Stomach (tissue), 19 donors: Measurements from ENCODE around the gene CT45A6. TPM values are rescaled to one million over a fixed set of nuclear protein-coding genes. Genes with fewer than 3 reads are reported as not detected.
"Not testable (repeated sequence)": the region's sequence is repeated elsewhere in the genome, so short reads cannot be mapped to it uniquely, and the experiment has no call there.

Experiments
- DNase-seq, 2 donors: peaks; one replicate each; pipeline versions ENCODE4 v3.0.0 to v3.0.0-alpha.2; 2013 to 2019
- H3K27ac ChIP-seq, 5 donors: fragments of 200-600 bp in 4 of 5; sonication (generic) in 4 of 5; one replicate each; pipeline ENCODE4 v1.5.1; 2013 to 2019; ENCODE audit warnings: mild to moderate bottlenecking in 1 of 5, moderate library complexity in 1 of 5
- H3K27me3 ChIP-seq, 3 donors: fragments of 200-600 bp; sonication (generic); one replicate each; pipeline ENCODE4 v1.5.1; 2017 to 2019; ENCODE audit warnings: mixed run types in 1 of 3
- H3K36me3 ChIP-seq, 4 donors: fragments of 200-600 bp; sonication (generic); 1 replicate in 3 of 4; 2 replicates in 1 of 4; pipeline ENCODE4 v1.5.1; 2016 to 2019
- H3K4me1 ChIP-seq, 4 donors: fragments of 200-600 bp; sonication (generic); one replicate each; pipeline ENCODE4 v1.5.1; 2016 to 2019
- H3K4me3 ChIP-seq, 4 donors: fragments of 200-600 bp; sonication (generic) in 3 of 4; one replicate each; pipeline ENCODE4 v1.5.1; 2016 to 2019; ENCODE audit warnings: mild to moderate bottlenecking in 1 of 4
- H3K9me3 ChIP-seq, 4 donors: fragments of 200-600 bp; sonication (generic); one replicate each; pipeline ENCODE4 v1.5.1; 2016 to 2019
- whole genome bisulfite sequencing, 5 donors: extraction: QIAGEN DNeasy Blood & Tissue Kit in 3 of 5; methylation state at CpG; one replicate each; pipeline versions ENCODE4 v1.1.5 to v1.1.7; 2013 to 2018; 5-methylcytosine and 5-hydroxymethylcytosine counted together
- intact Hi-C: fragments of 100-400 bp; cut with DNase I; formaldehyde crosslinking; loops from one replicate; pipeline ENCODE4 v1.15.1; 2023; ENCODE audit warnings: low total_unique reads
- long read RNA-seq, 10 donors: transcript quantifications; one replicate each; lab custom pipeline, GENCODE V29; 2026
- polyA plus RNA-seq, 3 donors: library from polyadenylated mRNA; stranded (reverse); fragments of 200-250 nt; gene quantifications; one replicate each; pipeline ENCODE4 v1.2.3, GENCODE V29; 2013
- total RNA-seq, 5 donors: library from RNA; depleted of rRNA; stranded (reverse); fragments of >200 nt; gene quantifications; one replicate each; pipeline versions ENCODE4 v1.1.0 to v1.2.3, GENCODE V29; 2014 to 2016
- donor health status: healthy with polysubstance abuse.
- donor health status: Bipolar disorder and iron deficiency.
- donor health status: healthy.

Gene CT45A6, protein sequence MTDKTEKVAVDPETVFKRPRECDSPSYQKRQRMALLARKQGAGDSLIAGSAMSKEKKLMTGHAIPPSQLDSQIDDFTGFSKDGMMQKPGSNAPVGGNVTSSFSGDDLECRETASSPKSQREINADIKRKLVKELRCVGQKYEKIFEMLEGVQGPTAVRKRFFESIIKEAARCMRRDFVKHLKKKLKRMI
- not detected for total RNA-seq
- not detected for polyA plus RNA-seq
- long read RNA-seq, donor 1: 0 reads
- long read RNA-seq, donor 2: 0 reads
- long read RNA-seq, donor 3: 0 reads
- long read RNA-seq, donor 4: 0 reads
- long read RNA-seq, donor 5: 0 reads
- long read RNA-seq, donor 6: 0 reads
- long read RNA-seq, donor 7: 0 reads
- long read RNA-seq, donor 8: 0 reads
- long read RNA-seq, donor 9: 0 reads
- long read RNA-seq, donor 10: 0 reads

DNA sequence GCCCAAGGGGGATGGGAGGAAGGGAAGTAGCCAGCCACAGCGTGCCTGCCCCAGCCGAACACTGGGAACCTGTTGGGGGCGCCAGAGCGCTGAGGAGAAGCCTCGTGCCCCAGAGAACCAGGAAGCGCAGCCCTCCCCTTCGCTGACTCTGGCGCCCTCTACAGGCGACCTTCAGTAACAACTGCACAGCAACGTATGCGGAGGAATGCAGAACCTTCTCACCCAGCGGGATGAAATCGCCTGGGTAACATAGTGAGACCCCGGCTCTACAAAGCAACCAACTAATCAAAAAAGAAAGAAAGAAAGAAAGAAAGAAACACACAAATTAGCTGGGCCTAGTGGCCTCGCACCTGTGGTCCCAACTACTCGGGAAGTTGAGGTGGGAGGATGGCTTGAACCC, at the start of gene CT45A6:
CT45A6 (minus strand) TSS at position 101 of the 400 bp plus-strand sequence. CDS start 3,794 bp downstream, outside the sequence.
- no CpG with 5 or more reads among the region's 16 CpGs for WGBS, 5 donors
- intact Hi-C loops, H3K4me1 ChIP-seq, H3K9me3 ChIP-seq, H3K27ac ChIP-seq, H3K4me3 ChIP-seq, DNase-seq, H3K27me3 ChIP-seq, H3K36me3 ChIP-seq: not testable (repeated sequence)

DNA sequence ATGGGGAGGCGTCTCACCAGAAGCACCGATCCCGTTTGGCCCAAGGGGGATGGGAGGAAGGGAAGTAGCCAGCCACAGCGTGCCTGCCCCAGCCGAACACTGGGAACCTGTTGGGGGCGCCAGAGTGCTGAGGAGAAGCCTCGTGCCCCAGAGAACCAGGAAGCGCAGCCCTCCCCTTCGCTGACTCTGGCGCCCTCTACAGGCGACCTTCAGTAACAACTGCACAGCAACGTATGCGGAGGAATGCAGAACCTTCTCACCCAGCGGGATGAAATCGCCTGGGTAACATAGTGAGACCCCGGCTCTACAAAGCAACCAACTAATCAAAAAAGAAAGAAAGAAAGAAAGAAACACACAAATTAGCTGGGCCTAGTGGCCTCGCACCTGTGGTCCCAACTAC, 34.6 kb upstream of the CT45A6 start, which contains the start of gene CT45A7:
CT45A7 (minus strand) TSS at position 101 of the 400 bp plus-strand sequence. CDS start 3,747 bp downstream, outside the sequence.
- H3K27me3 ChIP-seq, H3K4me1 ChIP-seq, H3K4me3 ChIP-seq, H3K27ac ChIP-seq, intact Hi-C loops, H3K36me3 ChIP-seq, DNase-seq, H3K9me3 ChIP-seq: not testable (repeated sequence)
- no CpG with 5 or more reads among the region's 17 CpGs for WGBS, 5 donors

DNA sequence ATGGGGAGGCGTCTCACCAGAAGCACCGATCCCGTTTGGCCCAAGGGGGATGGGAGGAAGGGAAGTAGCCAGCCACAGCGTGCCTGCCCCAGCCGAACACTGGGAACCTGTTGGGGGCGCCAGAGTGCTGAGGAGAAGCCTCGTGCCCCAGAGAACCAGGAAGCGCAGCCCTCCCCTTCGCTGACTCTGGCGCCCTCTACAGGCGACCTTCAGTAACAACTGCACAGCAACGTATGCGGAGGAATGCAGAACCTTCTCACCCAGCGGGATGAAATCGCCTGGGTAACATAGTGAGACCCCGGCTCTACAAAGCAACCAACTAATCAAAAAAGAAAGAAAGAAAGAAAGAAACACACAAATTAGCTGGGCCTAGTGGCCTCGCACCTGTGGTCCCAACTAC, 17.3 kb upstream of the CT45A6 start, which contains the start of gene CT45A2:
CT45A2 (minus strand) TSS at position 101 of the 400 bp plus-strand sequence. CDS start 3,747 bp downstream, outside the sequence.
- H3K36me3 ChIP-seq, H3K27me3 ChIP-seq, intact Hi-C loops, H3K4me1 ChIP-seq, DNase-seq, H3K27ac ChIP-seq, H3K9me3 ChIP-seq, H3K4me3 ChIP-seq: not testable (repeated sequence)
- WGBS, 5 donors: no CpG with 5 or more reads among the region's 17 CpGs

DNA sequence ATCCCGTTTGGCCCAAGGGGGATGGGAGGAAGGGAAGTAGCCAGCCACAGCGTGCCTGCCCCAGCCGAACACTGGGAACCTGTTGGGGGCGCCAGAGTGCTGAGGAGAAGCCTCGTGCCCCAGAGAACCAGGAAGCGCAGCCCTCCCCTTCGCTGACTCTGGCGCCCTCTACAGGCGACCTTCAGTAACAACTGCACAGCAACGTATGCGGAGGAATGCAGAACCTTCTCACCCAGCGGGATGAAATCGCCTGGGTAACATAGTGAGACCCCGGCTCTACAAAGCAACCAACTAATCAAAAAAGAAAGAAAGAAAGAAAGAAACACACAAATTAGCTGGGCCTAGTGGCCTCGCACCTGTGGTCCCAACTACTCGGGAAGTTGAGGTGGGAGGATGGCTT, 17.2 kb downstream of the CT45A6 start, which contains the start of gene CT45A5:
CT45A5 (minus strand) TSS at position 101 of the 400 bp plus-strand sequence. CDS start 3,774 bp downstream, outside the sequence.
- H3K4me1 ChIP-seq, H3K36me3 ChIP-seq, H3K27me3 ChIP-seq, DNase-seq, H3K27ac ChIP-seq, intact Hi-C loops, H3K9me3 ChIP-seq, H3K4me3 ChIP-seq: not testable (repeated sequence)
- no CpG with 5 or more reads among the region's 16 CpGs for WGBS, 5 donors

DNA sequence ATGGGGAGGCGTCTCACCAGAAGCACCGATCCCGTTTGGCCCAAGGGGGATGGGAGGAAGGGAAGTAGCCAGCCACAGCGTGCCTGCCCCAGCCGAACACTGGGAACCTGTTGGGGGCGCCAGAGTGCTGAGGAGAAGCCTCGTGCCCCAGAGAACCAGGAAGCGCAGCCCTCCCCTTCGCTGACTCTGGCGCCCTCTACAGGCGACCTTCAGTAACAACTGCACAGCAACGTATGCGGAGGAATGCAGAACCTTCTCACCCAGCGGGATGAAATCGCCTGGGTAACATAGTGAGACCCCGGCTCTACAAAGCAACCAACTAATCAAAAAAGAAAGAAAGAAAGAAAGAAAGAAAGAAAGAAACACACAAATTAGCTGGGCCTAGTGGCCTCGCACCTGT, 34.5 kb downstream of the CT45A6 start, which contains the start of gene CT45A3:
CT45A3 (minus strand) TSS at position 101 of the 400 bp plus-strand sequence. CDS start 3,747 bp downstream, outside the sequence.
- DNase-seq, H3K4me3 ChIP-seq, H3K27me3 ChIP-seq, H3K9me3 ChIP-seq, H3K36me3 ChIP-seq, H3K27ac ChIP-seq, intact Hi-C loops, H3K4me1 ChIP-seq: not testable (repeated sequence)
- WGBS, 5 donors: no CpG with 5 or more reads among the region's 17 CpGs

DNA sequence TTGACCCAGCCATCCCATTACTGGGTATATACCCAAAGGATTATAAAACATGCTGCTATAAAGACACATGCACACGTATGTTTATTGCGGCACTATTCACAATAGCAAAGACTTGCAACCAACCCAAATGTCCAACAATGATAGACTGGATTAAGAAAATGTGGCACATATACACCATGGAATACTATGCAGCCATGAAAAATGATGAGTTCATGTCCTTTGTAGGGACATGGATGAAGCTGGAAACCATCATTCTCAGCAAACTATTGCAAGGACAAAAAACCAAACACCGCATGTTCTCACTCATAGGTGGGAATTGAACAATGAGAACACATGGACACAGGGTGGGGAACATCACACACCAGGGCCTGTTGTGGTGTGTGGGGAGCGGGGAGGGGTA, 57.8 kb downstream of the CT45A6 start:
- H3K27me3 ChIP-seq, H3K4me1 ChIP-seq, H3K9me3 ChIP-seq, H3K27ac ChIP-seq, DNase-seq, H3K36me3 ChIP-seq, H3K4me3 ChIP-seq, intact Hi-C loops: not testable (repeated sequence)
- WGBS, 5 donors: 84 to 100% (median 86%) methylated on average over 3 to 4 of the region's 4 CpGs

Other genes with a start within 250 kb of the CT45A6 start
- not detected for gene CT45A1, start 89.1 kb downstream of the CT45A6 start, total RNA-seq
- gene CT45A1, start 89.1 kb downstream of the CT45A6 start, polyA plus RNA-seq: not detected
- not detected for gene CT45A3, start 34.6 kb downstream of the CT45A6 start, total RNA-seq
- gene CT45A3, start 34.6 kb downstream of the CT45A6 start, polyA plus RNA-seq: not detected
- not detected for gene CT45A5, start 17.3 kb downstream of the CT45A6 start, total RNA-seq
- gene CT45A5, start 17.3 kb downstream of the CT45A6 start, polyA plus RNA-seq: not detected
- not detected for gene CT45A2, start 17.2 kb upstream of the CT45A6 start, total RNA-seq
- not detected for gene CT45A2, start 17.2 kb upstream of the CT45A6 start, polyA plus RNA-seq
- not detected for gene CT45A7, start 34.5 kb upstream of the CT45A6 start, total RNA-seq
- gene CT45A7, start 34.5 kb upstream of the CT45A6 start, polyA plus RNA-seq: not detected
- not detected for gene CT45A8, start 51.8 kb upstream of the CT45A6 start, total RNA-seq
- gene CT45A8, start 51.8 kb upstream of the CT45A6 start, polyA plus RNA-seq: not detected
- not detected for gene CT45A9, start 69.0 kb upstream of the CT45A6 start, total RNA-seq
- gene CT45A9, start 69.0 kb upstream of the CT45A6 start, polyA plus RNA-seq: not detected
- gene CT45A10, start 90.7 kb upstream of the CT45A6 start, total RNA-seq: not detected
- not detected for gene CT45A10, start 90.7 kb upstream of the CT45A6 start, polyA plus RNA-seq
- gene SAGE1, start 90.9 kb upstream of the CT45A6 start, total RNA-seq: not detected
- gene SAGE1, start 90.9 kb upstream of the CT45A6 start, polyA plus RNA-seq: not detected
- gene MMGT1, start 171.2 kb upstream of the CT45A6 start, total RNA-seq: 10 to 100 TPM in 4 of 5 donors, 1 to 10 TPM in 1; 4.3 to 27.2 (median 12.9) TPM
- gene MMGT1, start 171.2 kb upstream of the CT45A6 start, polyA plus RNA-seq: 1 to 10 TPM; 6.3 to 8.9 (median 7.2) TPM
- 10 to 100 TPM in 1 of 5 donors, 1 to 10 TPM in 3, under 1 TPM in 1; 0.58 to 26.4 (median 8.8) TPM for gene SLC9A6, start 182.6 kb upstream of the CT45A6 start, total RNA-seq
- 1 to 10 TPM; 1.2 to 6.9 (median 3.9) TPM for gene SLC9A6, start 182.6 kb upstream of the CT45A6 start, polyA plus RNA-seq